Urothelium cell line (cell line): Measurements from ENCODE around the gene TSPAN4.
A peak's percentile ranks its signal among the peaks of the same experiment; 100 is the strongest.

Experiments
- DNase-seq: peaks from one replicate; pipeline ENCODE4 v3.0.0; 2011; ENCODE audit warnings: low spot score, mixed read lengths
- FAIRE-seq: peaks from 2 replicates; lab custom pipeline; 2011; peaks lifted over from hg19 to GRCh38; lab: Jason Lieb, UNC

Gene TSPAN4

GRCh38 chr11:847876-848275 lies 5.2 kb downstream of the TSPAN4 start:
- DNase-seq (no peak), FAIRE-seq (no peak)

DNA sequence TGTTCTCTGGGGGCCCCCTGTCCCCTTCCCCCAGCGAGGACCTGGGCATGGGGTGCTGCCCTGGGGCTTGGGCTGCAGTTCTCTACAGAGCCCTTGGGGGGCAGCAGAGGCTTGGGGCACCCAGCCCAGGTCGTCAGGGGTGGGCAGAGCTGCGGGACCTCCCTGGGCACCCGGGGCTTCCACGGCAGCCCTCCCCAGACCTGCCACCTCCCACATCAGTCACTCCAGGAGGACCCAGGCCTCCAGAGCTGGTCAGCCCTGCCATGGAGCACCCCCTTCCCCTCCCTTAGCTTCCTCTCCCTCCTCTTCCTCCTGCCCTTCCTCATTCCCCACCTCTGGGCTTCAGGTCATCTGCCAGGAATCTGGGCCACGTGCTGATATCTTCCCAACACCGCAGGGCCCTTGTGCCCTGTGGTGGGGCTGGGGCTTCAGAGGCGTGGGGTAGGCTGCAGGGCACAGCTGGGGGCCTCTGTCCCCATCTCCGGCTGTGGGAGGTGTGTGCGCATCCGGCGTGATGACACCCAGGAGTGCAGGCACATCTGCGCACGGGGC lies 5.8 kb downstream of the TSPAN4 start:
- DNase-seq: peak; percentile 27
- FAIRE-seq: no peak

GRCh38 chr11:849104-849824 lies 6.6 kb downstream of the TSPAN4 start:
- DNase-seq: no peak
- FAIRE-seq: no peak

GRCh38 chr11:849951-850774 lies 7.5 kb downstream of the TSPAN4 start:
- DNase-seq: no peak
- no peak for FAIRE-seq

DNA sequence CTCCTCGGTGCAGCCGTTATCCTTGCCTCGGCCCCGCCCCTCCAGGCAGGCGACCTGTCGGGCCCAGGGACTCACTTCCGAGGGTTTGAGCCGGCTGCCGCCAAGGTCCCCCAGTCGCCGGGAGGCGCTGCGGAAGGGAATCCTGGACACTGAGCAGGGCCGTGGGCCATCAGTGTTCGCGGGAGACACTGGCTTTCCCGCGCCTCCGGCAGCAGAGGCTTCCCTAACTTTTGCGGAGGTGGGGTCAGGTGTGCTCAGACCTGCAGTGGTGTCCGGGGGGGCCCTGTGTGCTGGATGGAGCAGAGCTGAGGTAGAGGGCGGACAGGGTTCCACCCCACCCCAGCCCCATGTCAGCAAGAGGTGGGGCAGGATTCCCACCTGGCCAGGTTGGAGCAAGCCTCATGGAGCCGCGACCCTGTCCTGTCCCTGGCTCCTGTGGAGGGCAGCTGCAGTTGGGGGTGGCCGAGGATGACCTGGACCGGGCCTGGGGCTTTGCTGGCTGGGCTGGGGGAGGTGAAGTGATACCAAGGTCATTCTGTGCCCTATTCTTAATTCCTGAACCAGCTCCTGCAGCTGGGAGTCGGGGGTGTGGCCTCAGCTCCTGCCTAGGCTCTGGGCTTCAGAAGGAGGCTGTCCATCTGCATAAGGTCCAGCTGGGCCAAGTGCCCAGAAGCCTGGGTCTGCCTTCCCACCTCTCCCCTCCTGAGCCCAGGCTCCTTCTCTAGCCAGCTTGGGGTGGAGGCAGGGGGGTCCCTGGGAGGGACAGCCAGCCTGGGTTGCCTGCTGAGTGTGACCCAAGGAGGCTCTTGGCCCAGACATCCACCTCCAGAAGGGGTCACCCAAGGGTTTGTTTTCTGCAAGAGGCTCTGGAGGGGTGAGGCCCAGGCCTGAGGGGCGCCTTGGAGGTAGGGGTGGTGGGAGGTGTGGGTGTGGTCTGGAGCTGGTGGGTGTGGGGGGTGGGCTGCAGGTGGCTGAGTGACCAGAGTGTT lies 8.4 kb downstream of the TSPAN4 start:
- FAIRE-seq (no peak), DNase-seq (no peak)

DNA sequence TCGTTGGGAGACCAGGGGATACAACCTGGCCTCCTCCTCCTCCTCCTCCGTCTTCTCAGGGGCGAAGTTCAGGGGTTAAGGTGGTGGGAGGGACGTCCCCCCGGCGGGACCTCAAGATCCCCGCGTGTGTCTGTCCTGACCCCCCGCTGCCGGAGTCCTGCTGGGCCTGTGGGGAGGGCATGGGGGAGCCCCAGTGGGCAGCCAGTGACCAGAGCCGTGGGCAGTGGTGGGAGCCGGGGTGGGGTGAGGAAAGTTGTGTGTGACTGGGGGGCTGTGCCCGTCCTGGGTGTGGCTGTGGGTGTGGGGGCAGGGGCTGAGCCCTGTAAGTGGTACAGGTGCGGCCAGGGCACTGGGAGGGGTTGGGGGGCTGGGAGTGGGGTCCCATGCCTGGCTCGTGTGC lies 10.1 kb downstream of the TSPAN4 start:
- FAIRE-seq (no peak), DNase-seq (no peak)

- DNase-seq: no peak
- FAIRE-seq: no peak
These were observed 11.2 kb downstream of the TSPAN4 start for GRCh38 chr11:853682-854448.

- DNase-seq: no peak
- FAIRE-seq: no peak
These were observed 12.1 kb downstream of the TSPAN4 start for GRCh38 chr11:854601-855329.

DNA sequence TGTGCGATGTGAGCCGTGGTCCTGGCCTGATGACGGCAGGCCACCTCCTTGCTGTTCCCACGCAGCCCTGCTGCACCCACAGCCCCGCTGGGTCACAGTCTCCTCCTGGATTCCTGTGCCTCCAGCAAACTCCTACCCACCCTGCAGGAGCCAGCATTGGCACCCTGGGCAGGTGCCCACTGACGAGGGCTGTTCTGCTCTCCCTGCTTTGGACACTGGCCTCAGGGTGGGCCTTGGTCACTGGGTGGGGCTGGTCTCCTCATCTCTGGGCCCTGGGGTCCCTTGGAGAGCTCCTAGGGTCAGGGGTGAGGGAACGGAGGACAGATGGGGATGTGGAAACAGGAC lies 12.7 kb downstream of the TSPAN4 start:
- no peak for FAIRE-seq
- no peak for DNase-seq

DNA sequence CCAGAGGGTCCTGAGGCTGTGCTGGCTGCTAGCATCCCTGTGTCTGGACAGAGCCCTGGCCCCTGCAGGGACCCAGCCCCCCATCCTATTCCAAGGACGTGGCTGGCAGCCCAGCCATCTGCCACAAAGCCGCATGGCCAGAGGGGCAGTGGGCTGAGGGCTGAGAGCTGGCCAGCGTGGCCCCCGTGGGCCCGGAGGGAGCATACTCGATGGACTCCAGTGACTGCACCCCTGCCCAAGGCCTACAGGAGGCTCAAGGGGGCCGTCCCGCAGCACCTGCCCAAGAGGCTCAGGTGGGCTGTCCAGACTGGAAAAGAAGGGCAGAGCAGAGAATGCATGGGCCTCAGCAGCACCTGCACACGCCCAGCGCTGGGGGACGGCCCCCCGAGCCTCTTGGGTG lies 13.1 kb downstream of the TSPAN4 start:
- DNase-seq (no peak), FAIRE-seq (no peak)

GRCh38 chr11:856397-856796 lies 13.7 kb downstream of the TSPAN4 start:
- DNase-seq: no peak
- no peak for FAIRE-seq

DNA sequence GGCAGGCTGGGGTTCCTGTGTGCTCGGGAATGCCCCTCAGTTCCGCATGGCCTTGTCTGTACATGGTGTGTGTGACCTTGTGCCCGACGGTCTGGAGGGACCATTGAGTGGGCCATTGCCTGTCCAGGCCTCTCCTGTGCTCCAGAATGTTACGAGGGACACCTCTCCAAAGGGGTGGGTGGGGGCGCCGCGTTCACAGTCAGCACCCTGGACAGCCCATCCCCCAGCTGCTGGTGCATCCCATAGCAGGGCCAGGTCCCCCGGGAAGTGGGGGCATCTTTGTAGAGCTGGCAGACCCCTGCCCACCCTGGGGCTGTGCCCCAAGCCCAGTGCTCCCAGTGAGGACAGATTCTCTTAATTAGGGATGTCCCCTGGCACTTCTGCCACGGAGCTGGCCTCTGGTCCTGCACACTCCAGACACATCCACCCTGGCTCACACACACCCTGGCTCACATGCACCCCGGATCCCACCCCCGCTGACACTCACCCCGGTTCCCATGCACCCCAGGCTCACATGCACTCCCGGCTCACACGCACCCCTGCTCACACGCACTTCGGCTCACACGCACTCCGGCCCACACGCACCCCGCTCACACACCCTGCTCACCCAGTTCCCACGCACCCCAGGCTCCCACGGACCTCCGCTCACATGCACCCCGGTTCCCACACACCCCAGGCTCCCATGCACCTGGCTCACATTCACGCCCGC lies 15.6 kb downstream of the TSPAN4 start:
- FAIRE-seq (no peak), DNase-seq (no peak)

- no peak for DNase-seq
- no peak for FAIRE-seq
These were observed 16.2 kb downstream of the TSPAN4 start for GRCh38 chr11:858762-859339.

GRCh38 chr11:859394-860131 lies 16.9 kb downstream of the TSPAN4 start:
- no peak for FAIRE-seq
- no peak for DNase-seq

GRCh38 chr11:860234-861104 lies 17.8 kb downstream of the TSPAN4 start:
- DNase-seq (no peak), FAIRE-seq (no peak)

DNA sequence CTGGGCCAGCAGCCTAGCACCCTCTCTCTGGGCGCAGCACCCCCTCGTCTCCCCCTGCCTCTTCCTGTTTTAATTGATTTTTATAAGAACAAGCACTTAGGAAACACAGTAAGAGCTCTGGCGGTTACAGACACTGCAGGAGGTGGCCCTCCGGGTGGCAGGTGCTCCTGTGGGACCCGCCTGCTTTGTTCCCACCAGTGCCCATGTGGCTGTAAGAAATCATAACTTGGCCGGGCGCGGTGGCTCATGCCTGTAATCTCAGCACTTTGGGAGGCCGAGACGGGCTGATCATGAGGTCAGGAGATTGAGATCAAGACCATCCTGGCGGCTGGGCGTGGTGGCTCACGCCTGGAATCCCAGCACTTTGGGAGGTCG lies 18.4 kb downstream of the TSPAN4 start:
- FAIRE-seq (no peak), DNase-seq (no peak)

- no peak for FAIRE-seq
- no peak for DNase-seq
These were observed 19.5 kb downstream of the TSPAN4 start for GRCh38 chr11:862081-862661.
